Heart left ventricle (tissue), 13 donors: ENCODE results near the gene ST6GALNAC4.

Source experiments
- POLR2A ChIP-seq, 2 donors: fragments of 450-650 bp; IDR thresholded peaks; one replicate each; pipeline ENCODE4 v1.6.1; 2017; ENCODE audit warnings: antibody characterized with exemption in 2 of 2, mild to moderate bottlenecking in 2 of 2, moderate library complexity in 2 of 2
- TF ChIP-seq, protein P1 (sequence below), 12 donors: fragments of 200-600 bp; sonication (generic) in 4 of 12; IDR thresholded peaks; one replicate each; pipeline versions ENCODE4 v1.5.0 to v1.8.0; 2018 to 2022; ENCODE audit warnings: antibody characterized with exemption in 12 of 12, mild to moderate bottlenecking in 5 of 12
- donor health status: ischemic (EF 13 %, LVEDD 7.1; RV severe dilation, severe dysfunction).
- donor health status: DM: no; HTN: yes; CAD: no.
- donor health status: DM: no; HTN: no; CAD: no.
- donor health status: ischemic (EF 25% LVEDD 6.9; RV normal size, moderate dysfunction).
- donor health status: ischemic (EF 25% LVEDD 5.7; RV mildly dilated, moderate dysfunction).
- donor health status: ischemic (EF 35%, LVEDD 5.7; RV mildly dilated, moderate dysfunction).
- donor health status: nonischemic (EF 11% LVEDD 7.7; RV severe dilation, severe dysfunction).
- donor health status: DM: yes; HTN: yes; CAD: no.
- donor health status: PGD.
- donor health status: ischemic (EF 29% LVEDD 5.4; RV normal size, mild dysfunction).
- donor health status: nonischemic (EF 23%, LVEDD 6.1; RV moderate dilation, normal function).

DNA sequence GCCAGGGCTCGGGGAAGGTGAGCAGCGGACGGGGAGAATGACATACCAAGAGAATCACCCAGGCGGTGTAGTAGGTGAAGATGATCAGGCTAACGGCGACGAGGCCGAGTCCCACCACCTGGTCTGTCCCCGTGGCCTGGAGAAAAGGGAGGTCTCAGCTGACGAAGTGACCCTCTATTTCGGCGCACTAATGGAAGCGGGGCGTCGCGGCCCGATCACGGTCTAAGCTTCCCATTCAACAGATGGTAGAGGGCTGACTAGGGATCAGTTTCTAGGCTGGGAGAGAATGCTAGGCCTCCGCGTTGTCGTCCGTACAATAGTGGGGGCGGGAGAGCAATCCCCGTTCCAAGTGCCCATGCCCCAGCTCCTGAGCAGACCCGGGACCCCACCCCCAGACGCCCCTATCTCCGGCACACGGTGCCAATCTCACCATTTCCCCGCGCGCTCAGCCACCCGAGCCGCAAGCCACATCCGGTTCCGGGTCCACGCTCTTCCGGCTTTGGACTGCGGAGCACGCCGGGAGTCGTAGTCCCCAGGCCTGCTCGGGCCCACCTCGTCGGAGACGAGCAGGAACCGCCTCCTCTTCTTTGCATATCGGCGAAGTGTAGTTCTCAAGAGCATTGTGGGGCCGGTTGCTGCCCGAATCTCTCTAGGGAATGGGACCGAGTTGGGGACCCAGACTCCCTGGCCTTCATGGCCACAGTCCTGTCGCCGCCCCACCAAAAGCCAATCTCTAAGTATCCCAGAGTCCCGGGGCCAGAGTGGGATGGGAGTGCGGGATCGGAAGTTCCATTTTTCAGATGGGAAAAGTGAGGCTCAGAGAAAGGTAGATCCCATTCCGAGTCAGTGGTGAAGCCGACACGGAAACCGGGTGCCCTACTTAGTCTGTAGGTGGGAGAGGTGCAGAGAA, 20.8 kb upstream of the ST6GALNAC4 start, which contains the start of gene DPM2:
- TF ChIP-seq, protein P1, sequence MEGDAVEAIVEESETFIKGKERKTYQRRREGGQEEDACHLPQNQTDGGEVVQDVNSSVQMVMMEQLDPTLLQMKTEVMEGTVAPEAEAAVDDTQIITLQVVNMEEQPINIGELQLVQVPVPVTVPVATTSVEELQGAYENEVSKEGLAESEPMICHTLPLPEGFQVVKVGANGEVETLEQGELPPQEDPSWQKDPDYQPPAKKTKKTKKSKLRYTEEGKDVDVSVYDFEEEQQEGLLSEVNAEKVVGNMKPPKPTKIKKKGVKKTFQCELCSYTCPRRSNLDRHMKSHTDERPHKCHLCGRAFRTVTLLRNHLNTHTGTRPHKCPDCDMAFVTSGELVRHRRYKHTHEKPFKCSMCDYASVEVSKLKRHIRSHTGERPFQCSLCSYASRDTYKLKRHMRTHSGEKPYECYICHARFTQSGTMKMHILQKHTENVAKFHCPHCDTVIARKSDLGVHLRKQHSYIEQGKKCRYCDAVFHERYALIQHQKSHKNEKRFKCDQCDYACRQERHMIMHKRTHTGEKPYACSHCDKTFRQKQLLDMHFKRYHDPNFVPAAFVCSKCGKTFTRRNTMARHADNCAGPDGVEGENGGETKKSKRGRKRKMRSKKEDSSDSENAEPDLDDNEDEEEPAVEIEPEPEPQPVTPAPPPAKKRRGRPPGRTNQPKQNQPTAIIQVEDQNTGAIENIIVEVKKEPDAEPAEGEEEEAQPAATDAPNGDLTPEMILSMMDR (IDR thresholded peaks at IDR 0.05) = no peak
- TF ChIP-seq POLR2A (IDR thresholded peaks at IDR 0.05) = peak in 1 of 2 donors; percentile 68
